SU-DHL-6 (cell line): ENCODE measurements around the gene MAK.

Experiments used
- H2AFZ ChIP-seq: fragments of 200-600 bp; sonication (generic); 2 replicates; pipeline ENCODE4 v1.6.1; 2014; ENCODE audit warnings: low read depth, mild to moderate bottlenecking, moderate library complexity, mixed read lengths, antibody characterized with exemption, low read length; ENCODE audit not compliant: severe bottlenecking
- H3F3A ChIP-seq: fragments of 200-600 bp; shearing (Covaris generic); 2 replicates; pipeline ENCODE4 v1.6.0; 2016; ENCODE audit warnings: antibody characterized with exemption, mild to moderate bottlenecking; ENCODE audit not compliant: insufficient read depth
- H3K27ac ChIP-seq: fragments of 200-600 bp; sonication (generic); 2 replicates; pipeline ENCODE4 v1.5.1; 2016; ENCODE audit warnings: low read depth, mild to moderate bottlenecking, low read length, moderate library complexity, mixed read lengths
- H3K27me3 ChIP-seq: fragments of 200-600 bp; sonication (generic), shearing (Covaris generic); 2 replicates; pipeline ENCODE4 v1.6.0; 2014; ENCODE audit warnings: mild to moderate bottlenecking, low read length
- H3K36me3 ChIP-seq: fragments of 200-600 bp; sonication (generic); 2 replicates; pipeline ENCODE4 v1.6.1; 2014; ENCODE audit warnings: mild to moderate bottlenecking, low read length, mixed read lengths
- H3K4me2 ChIP-seq: fragments of 300-600, 200-600 bp; shearing (Covaris generic), sonication (generic); 2 replicates; pipeline ENCODE4 v1.6.0; 2014; ENCODE audit warnings: low read length, low read depth, mild to moderate bottlenecking; ENCODE audit not compliant: poor library complexity, severe bottlenecking
- H3K4me3 ChIP-seq: fragments of 200-600 bp; sonication (generic); 2 replicates; pipeline ENCODE4 v1.5.1; 2014; ENCODE audit warnings: antibody characterized with exemption, low read length, mild to moderate bottlenecking, mixed read lengths; ENCODE audit not compliant: insufficient read depth, poor library complexity, severe bottlenecking
- H3K79me2 ChIP-seq: fragments of 200-600 bp; sonication (generic); 2 replicates; pipeline ENCODE4 v1.6.1; 2014; ENCODE audit warnings: mild to moderate bottlenecking, low read length, moderate library complexity; ENCODE audit not compliant: insufficient read depth
- H3K9ac ChIP-seq: fragments of 200-600 bp; sonication (generic); 2 replicates; pipeline ENCODE4 v1.7.0; 2014; ENCODE audit warnings: mild to moderate bottlenecking, low read length
- H3K9me2 ChIP-seq: fragments of 200-600 bp; sonication (generic); replicated peaks from 2 replicates; pipeline ENCODE4 v1.6.1; 2014; ENCODE audit warnings: low read length; ENCODE audit not compliant: insufficient read depth
- H3K9me3 ChIP-seq: fragments of 200-600 bp; sonication (generic); 2 replicates; pipeline ENCODE4 v1.6.1; 2014; ENCODE audit warnings: low read length, mixed read lengths; ENCODE audit not compliant: insufficient read depth
- H4K20me1 ChIP-seq: fragments of 200-600 bp; sonication (generic); 2 replicates; pipeline ENCODE4 v1.6.1; 2014; ENCODE audit warnings: low read depth, mild to moderate bottlenecking, antibody characterized with exemption, low read length, moderate library complexity, mixed read lengths
- CTCF ChIP-seq: fragments of 200-600 bp; sonication (generic); IDR thresholded peaks from one replicate; pipeline ENCODE4 v1.5.1; 2017; ENCODE audit warnings: antibody characterized with exemption, mild to moderate bottlenecking, low read length, moderate library complexity; ENCODE audit not compliant: insufficient read depth, poor library complexity, severe bottlenecking
- EZH2phosphoT487 ChIP-seq: fragments of 200-600 bp; sonication (generic), shearing (Covaris generic); conservative IDR thresholded peaks from 2 replicates; pipeline ENCODE4 v1.6.1; 2018; ENCODE audit warnings: mild to moderate bottlenecking, antibody characterized with exemption, low read length, moderate library complexity, mixed read lengths

The MAK gene

GRCh38 chr6:10852361-10852960 lies 14.1 kb upstream of the MAK start:
- H3K27ac ChIP-seq, result no peak overlapping the region
- TF ChIP-seq EZH2phosphoT487, result no peak
- no peak for TF ChIP-seq CTCF
- H3F3A ChIP-seq, result no peaks in the 10 kb centered on the region
- no peaks in the 10 kb centered on the region for H3K79me2 ChIP-seq
- H3K9me2 ChIP-seq, result no peaks in the 10 kb centered on the region
- no peaks in the 10 kb centered on the region for H4K20me1 ChIP-seq
- H3K4me2 ChIP-seq, result no peak overlapping the region
- peaks cover 6% of the 10 kb centered on the region; the same call in 1 of the 2 replicates for H3K9me3 ChIP-seq
- H3K36me3 ChIP-seq, result no peaks in the 10 kb centered on the region
- H3K4me3 ChIP-seq, result no peak overlapping the region
- H2AFZ ChIP-seq, result no peak overlapping the region
- no peak overlapping the region for H3K9ac ChIP-seq
- H3K27me3 ChIP-seq, result no peaks in the 10 kb centered on the region

- no peaks in the 10 kb centered on the region for H3K9me2 ChIP-seq
- H2AFZ ChIP-seq, result no peak overlapping the region
- no peaks in the 10 kb centered on the region for H3K27me3 ChIP-seq
- no peaks in the 10 kb centered on the region for H3K79me2 ChIP-seq
- TF ChIP-seq CTCF, result no peak
- TF ChIP-seq EZH2phosphoT487, result no peak
- H3K27ac ChIP-seq, result no peak overlapping the region
- H3K4me2 ChIP-seq, result no peak overlapping the region
- H3K9ac ChIP-seq, result no peak overlapping the region
- no peaks in the 10 kb centered on the region for H4K20me1 ChIP-seq
- H3K9me3 ChIP-seq, result peaks cover 6% of the 10 kb centered on the region; the same call in 1 of the 2 replicates
- H3K4me3 ChIP-seq, result no peak overlapping the region
- no peaks in the 10 kb centered on the region for H3F3A ChIP-seq
- no peaks in the 10 kb centered on the region for H3K36me3 ChIP-seq
These were observed 12.4 kb upstream of the MAK start for GRCh38 chr6:10850728-10851127.

- no peaks in the 10 kb centered on the region for H3K36me3 ChIP-seq
- H3F3A ChIP-seq, result no peaks in the 10 kb centered on the region
- H3K4me3 ChIP-seq, result no peak overlapping the region
- H3K27me3 ChIP-seq, result no peaks in the 10 kb centered on the region
- H3K9me3 ChIP-seq, result peaks cover 6% of the 10 kb centered on the region; the same call in 1 of the 2 replicates
- no peaks in the 10 kb centered on the region for H3K9me2 ChIP-seq
- H3K27ac ChIP-seq, result no peak overlapping the region
- no peak overlapping the region for H3K9ac ChIP-seq
- H4K20me1 ChIP-seq, result no peaks in the 10 kb centered on the region
- no peak overlapping the region for H3K4me2 ChIP-seq
- no peak overlapping the region for H2AFZ ChIP-seq
- H3K79me2 ChIP-seq, result no peaks in the 10 kb centered on the region
- no peak for TF ChIP-seq CTCF
- no peak for TF ChIP-seq EZH2phosphoT487
These were observed 11.6 kb upstream of the MAK start for GRCh38 chr6:10849901-10850300.
